Mesodermal cell (in vitro differentiated cells): ENCODE measurements around the gene APOBEC3A.
"Not testable (repeated sequence)": the region's sequence is repeated elsewhere in the genome, so short reads cannot be mapped to it uniquely, and the experiment has no call there.

ENCODE experiments used
- H3K27ac ChIP-seq: 2 replicates; pipeline ENCODE4 v1.7.0; 2013; ENCODE audit warnings: mild to moderate bottlenecking, low read depth, low read length, moderate library complexity; ENCODE audit not compliant: severe bottlenecking
- H3K36me3 ChIP-seq: 2 replicates; pipeline ENCODE4 v1.7.1; 2013; ENCODE audit warnings: mild to moderate bottlenecking, low read length, moderate library complexity; ENCODE audit not compliant: control insufficient read depth, insufficient read depth
- H3K4me1 ChIP-seq: one replicate; pipeline ENCODE4 v1.7.1; 2013; ENCODE audit warnings: mild to moderate bottlenecking, low read length; ENCODE audit not compliant: insufficient read depth, control insufficient read depth, poor library complexity, severe bottlenecking
- H3K4me3 ChIP-seq: 2 replicates; pipeline ENCODE4 v1.7.0; 2013; ENCODE audit warnings: low read length, control low read depth, mild to moderate bottlenecking; ENCODE audit not compliant: insufficient read depth, poor library complexity, severe bottlenecking; ENCODE audit errors: extremely low read depth
- H3K9me3 ChIP-seq: 2 replicates; pipeline ENCODE4 v1.7.1; 2013; ENCODE audit warnings: mild to moderate bottlenecking, low read length, moderate library complexity; ENCODE audit not compliant: control insufficient read depth
- WGBS, 2 experiments: methylation state at CpG; one replicate each; pipeline ENCODE4 v1.1.5; 2013; ENCODE audit warnings: missing lambda C conversion rate in 2 of 2; ENCODE audit not compliant: insufficient coverage in 2 of 2; 5-methylcytosine and 5-hydroxymethylcytosine counted together

APOBEC3A gene

GRCh38 chr22:38942702-38943101, 14.7 kb upstream of the APOBEC3A start:
- WGBS, 2 experiments: 93 to 95% methylated on average over 4 of the region's 5 CpGs
- Histone ChIP-seq H3K36me3 (no peaks in the 10 kb centered on the region), H3K9me3 (no peaks in the 10 kb centered on the region), H3K4me1 (no peaks in the 10 kb centered on the region), H3K27ac (no peak overlapping the region), H3K4me3 (no peak overlapping the region)

- Histone ChIP-seq H3K36me3 (no peaks in the 10 kb centered on the region), H3K4me3 (no peak overlapping the region)
- 79 to 83% methylated on average over 5 to 8 of the region's 9 CpGs for WGBS, 2 experiments
Observed at GRCh38 chr22:38943201-38943600, 14.2 kb upstream of the APOBEC3A start.

GRCh38 chr22:38943882-38944281, 13.5 kb upstream of the APOBEC3A start:
- H3K36me3 ChIP-seq: no peaks in the 10 kb centered on the region
- H3K4me3 ChIP-seq: no peak overlapping the region
- H3K4me1 ChIP-seq: no peaks in the 10 kb centered on the region
- H3K27ac ChIP-seq: no peak overlapping the region
- H3K9me3 ChIP-seq: no peaks in the 10 kb centered on the region
- WGBS, 2 experiments: 96% methylated on average over 2 of the region's 3 CpGs; no CpG with 5 or more reads in 1 of the 2 experiments

More at GRCh38 chr22:38943201-38943600, 14.2 kb upstream of the APOBEC3A start:
- H3K4me1 ChIP-seq: no peaks in the 10 kb centered on the region
- no peak overlapping the region for H3K27ac ChIP-seq
- no peaks in the 10 kb centered on the region for H3K9me3 ChIP-seq

GRCh38 chr22:38944653-38945052, 12.8 kb upstream of the APOBEC3A start:
- 91 to 100% methylated on average over 6 to 7 of the region's 7 CpGs for WGBS, 2 experiments
- no peaks in the 10 kb centered on the region for H3K9me3 ChIP-seq
- no peaks in the 10 kb centered on the region for H3K36me3 ChIP-seq
- H3K27ac ChIP-seq: no peak overlapping the region
- H3K4me1 ChIP-seq: no peaks in the 10 kb centered on the region
- H3K4me3 ChIP-seq: no peak overlapping the region

DNA sequence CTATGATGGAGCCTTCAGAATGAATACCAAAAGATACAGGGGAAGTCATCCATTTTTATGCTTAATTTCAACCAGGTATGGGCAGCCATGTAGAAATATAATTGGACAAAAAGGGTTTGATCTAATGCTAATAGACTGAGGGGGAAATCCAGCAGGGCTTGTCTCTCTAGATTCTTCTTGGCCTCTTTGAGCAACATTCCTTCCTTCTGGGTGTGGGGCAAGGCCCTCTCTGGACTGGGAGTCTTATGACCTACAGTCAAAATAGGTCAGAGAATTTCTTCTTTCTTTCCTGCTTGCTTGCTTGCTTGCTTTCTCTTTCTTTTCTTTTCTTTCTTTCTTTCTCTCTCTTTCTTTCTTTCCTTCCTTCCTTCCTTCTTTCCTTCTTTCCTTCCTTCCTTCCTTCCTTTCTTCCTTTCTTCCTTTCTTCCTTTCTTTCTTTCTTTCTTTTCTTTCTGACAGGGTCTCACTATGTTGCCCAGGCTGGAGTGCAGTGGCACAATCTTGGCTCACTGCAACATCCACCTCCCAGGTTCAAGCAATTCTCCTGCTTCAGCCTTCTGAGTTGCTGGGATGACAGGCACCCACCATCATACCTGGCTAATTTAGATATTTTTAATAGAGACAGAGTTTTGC, 11.6 kb upstream of the APOBEC3A start:
- H3K4me1 ChIP-seq, H3K27ac ChIP-seq, H3K9me3 ChIP-seq, H3K4me3 ChIP-seq, H3K36me3 ChIP-seq: not testable (repeated sequence)

GRCh38 chr22:38946771-38947170, 10.6 kb upstream of the APOBEC3A start:
- H3K9me3 ChIP-seq: no peaks in the 10 kb centered on the region
- 88 to 89% methylated on average over 6 to 8 of the region's 8 CpGs for WGBS, 2 experiments
- no peak overlapping the region for H3K4me3 ChIP-seq
- no peak overlapping the region for H3K27ac ChIP-seq
- H3K4me1 ChIP-seq: no peaks in the 10 kb centered on the region
- no peaks in the 10 kb centered on the region for H3K36me3 ChIP-seq

GRCh38 chr22:38947321-38948140, 9.9 kb upstream of the APOBEC3A start:
- Histone ChIP-seq H3K4me3 (no peak overlapping the region), H3K9me3 (no peaks in the 10 kb centered on the region), H3K4me1 (no peaks in the 10 kb centered on the region), H3K27ac (no peak overlapping the region), H3K36me3 (no peaks in the 10 kb centered on the region)
- WGBS, 2 experiments: 84 to 92% methylated on average over 10 to 11 of the region's 14 CpGs

- no peaks in the 10 kb centered on the region for H3K36me3 ChIP-seq
- H3K9me3 ChIP-seq: no peaks in the 10 kb centered on the region
- no peaks in the 10 kb centered on the region for H3K4me1 ChIP-seq
- WGBS, 2 experiments: 83 to 93% methylated on average over 5 of the region's 7 CpGs
- H3K4me3 ChIP-seq: no peak overlapping the region
- no peak overlapping the region for H3K27ac ChIP-seq
Observed at GRCh38 chr22:38948181-38948940, 9.0 kb upstream of the APOBEC3A start.

DNA sequence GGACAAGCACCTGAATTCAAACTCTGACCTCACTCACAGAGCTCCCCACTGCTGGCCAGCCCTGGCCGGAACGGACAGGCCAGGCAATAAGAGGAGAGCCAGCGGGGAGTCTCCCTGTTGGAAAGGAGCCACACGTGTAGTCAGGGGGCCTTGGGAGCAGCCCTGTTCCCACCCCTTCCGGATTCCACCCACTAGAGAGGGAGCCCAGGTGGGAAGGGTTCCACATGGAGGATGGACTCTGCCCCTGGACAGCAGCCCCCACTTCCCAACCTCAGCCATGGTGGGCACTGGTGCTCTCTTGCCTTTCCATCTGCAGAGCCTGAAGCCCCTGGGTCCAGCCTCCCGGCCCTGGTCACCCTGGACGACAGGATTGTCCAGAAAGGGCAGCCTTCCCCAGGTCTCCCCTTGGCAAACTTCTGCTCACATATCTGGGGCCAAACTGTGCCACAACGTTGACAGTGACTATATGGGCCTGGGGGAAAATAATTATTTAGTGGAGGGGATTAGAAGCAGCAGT, 7.5 kb upstream of the APOBEC3A start:
- no peaks in the 10 kb centered on the region for H3K36me3 ChIP-seq
- WGBS, 2 experiments: 64 to 81% methylated on average over 2 to 5 of the region's 8 CpGs
- H3K4me1 ChIP-seq: no peaks in the 10 kb centered on the region
- no peaks in the 10 kb centered on the region for H3K9me3 ChIP-seq
- no peak overlapping the region for H3K27ac ChIP-seq
- H3K4me3 ChIP-seq: no peak overlapping the region

DNA sequence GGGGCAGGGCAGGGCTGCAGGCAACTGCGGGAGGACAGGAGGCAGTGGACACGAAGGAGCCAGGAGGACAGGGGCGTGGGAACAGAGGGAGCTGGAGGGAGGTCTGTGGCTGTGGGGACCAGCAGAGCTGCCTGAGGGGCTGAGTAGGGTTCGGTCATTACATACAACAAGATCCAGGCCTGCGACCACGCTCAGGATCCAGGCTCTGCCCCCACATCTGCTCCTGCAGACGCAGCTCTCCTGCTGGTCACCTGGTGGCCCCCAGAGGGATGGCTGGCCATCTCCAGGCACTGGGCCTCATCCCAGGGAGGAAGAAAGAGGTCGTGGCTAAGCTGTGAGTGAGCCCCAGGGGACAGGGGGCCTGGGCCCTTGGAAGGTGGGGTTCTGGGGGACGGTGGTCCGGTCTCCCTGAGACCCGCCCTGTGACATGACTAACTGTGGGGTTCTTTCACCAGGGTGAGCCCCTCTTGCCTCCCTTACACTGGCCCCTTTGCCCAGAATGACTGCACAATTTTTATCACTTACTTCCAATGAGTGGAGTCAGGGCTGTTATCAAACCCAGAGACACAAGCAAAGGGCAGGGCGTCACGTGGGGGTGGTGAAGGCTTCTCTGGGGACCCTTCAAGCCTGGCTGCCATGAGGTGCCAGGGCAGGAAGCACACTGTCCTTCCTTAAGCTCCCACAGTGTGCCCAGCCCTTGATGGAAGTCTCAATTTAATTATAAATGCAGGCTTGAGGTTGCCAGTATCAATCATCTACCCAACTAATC, 6.7 kb upstream of the APOBEC3A start:
- H3K27ac ChIP-seq: no peak overlapping the region
- H3K9me3 ChIP-seq: no peaks in the 10 kb centered on the region
- H3K4me1 ChIP-seq: no peaks in the 10 kb centered on the region
- H3K36me3 ChIP-seq: no peaks in the 10 kb centered on the region
- H3K4me3 ChIP-seq: no peak overlapping the region
- 89 to 93% methylated on average over 9 to 10 of the region's 13 CpGs for WGBS, 2 experiments
